ENCODE measurements around the gene SECISBP2.

GRCh38 chr9:89407070-89407469 is 88.8 kb downstream of the SECISBP2 start:
- no peak for TF ChIP-seq CTCF (IDR thresholded peaks at IDR 0.05; ENCODE audit: poor library complexity)
- TF ChIP-seq EZH2 (IDR thresholded peaks at IDR 0.05; ENCODE audit: borderline replicate concordance) = no peak
- no peak for TF ChIP-seq EZH2phosphoT487 (IDR thresholded peaks at IDR 0.05; ENCODE audit: low read depth, severe bottlenecking, unreplicated experiment)
